CD1c-positive myeloid dendritic cell (primary cell): ENCODE data around the gene JMJD7.
A peak's percentile ranks its signal among the peaks of the same experiment; 100 is the strongest.

Experiments
- DNase-seq: peaks from one replicate; pipeline ENCODE4 v3.0.0-alpha.2; 2016; ENCODE audit errors: extremely low spot score

The JMJD7 gene

GRCh38 chr15:41883484-41883825, 55.6 kb downstream of the JMJD7 start:
- peak; percentile 50 for DNase-seq

DNA sequence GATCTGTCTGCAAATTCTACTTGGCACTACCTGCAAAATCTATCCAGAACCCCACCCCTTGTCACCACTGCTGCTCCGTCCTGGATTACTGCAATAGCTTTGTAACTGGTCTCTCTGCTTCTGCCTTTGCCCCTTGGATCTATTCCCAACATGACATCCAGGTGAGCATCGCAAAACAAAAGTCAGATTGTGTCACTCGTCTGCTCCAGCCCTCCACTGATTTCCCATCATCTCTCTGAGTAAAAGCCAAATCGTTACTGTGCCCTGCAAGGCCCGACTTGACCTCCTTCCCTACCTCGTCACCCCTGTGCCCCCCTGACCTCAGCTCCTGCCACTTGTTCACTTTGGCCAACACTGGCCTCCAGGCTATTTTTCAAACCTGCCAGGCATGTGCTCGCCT, 56.6 kb downstream of the JMJD7 start:
- no peak for DNase-seq

DNA sequence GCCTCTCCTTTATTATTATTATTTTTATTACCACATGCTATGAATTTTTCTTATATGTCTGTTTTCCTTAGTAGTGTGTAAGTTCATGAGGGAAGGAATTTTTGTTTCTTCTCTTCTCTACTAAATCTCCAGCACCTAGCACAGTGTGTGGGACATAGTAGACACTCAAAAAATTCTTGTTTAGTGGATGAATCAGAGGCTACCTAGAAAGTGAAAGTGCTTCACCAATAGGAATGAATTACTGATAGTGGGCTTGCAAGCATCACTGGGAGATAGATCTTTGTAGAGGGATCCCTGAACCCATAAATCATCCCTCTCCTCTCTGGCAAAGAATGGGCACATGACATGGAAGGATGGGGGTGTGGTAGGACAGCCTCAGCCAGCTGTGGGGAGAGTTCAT, 57.4 kb downstream of the JMJD7 start:
- DNase-seq: no peak

GRCh38 chr15:41885841-41886240, 57.9 kb downstream of the JMJD7 start:
- DNase-seq: no peak

- no peak for DNase-seq
Measured at GRCh38 chr15:41886741-41887140, 58.8 kb downstream of the JMJD7 start.

GRCh38 chr15:41887161-41887560, 59.3 kb downstream of the JMJD7 start:
- no peak for DNase-seq
